H1 (cell line): ENCODE results near the gene UBTD1. TPM values are rescaled to one million over a fixed set of nuclear protein-coding genes. Genes with fewer than 3 reads are reported as not detected.

Source experiments
- CTCF ChIA-PET: fragments of 300-600 bp; sonication (Branson Sonifier 250); formaldehyde crosslinking; loops from one replicate; lab custom pipeline; 2021; ENCODE audit not compliant: partially characterized antibody; lab: Charles Lee
- POLR2A ChIA-PET: fragments of 300-600 bp; sonication (Branson Sonifier 250); formaldehyde crosslinking; loops from one replicate; lab custom pipeline; 2021; ENCODE audit warnings: inconsistent platforms; ENCODE audit not compliant: partially characterized antibody; lab: Charles Lee
- DNase-seq, 2 experiments: peaks; one replicate each; pipeline versions ENCODE4 v3.0.0 to v3.0.0-alpha.2; 2010 to 2022; ENCODE audit warnings: low spot score in 2 of 2, low read depth in 1 of 2, mixed read lengths in 1 of 2
- FAIRE-seq: peaks from 2 replicates; lab custom pipeline; 2011; peaks lifted over from hg19 to GRCh38; lab: Jason Lieb, UNC
- H2AFZ ChIP-seq: 2 replicates; pipeline ENCODE4 v1.8.1; 2012; ENCODE audit warnings: low read length, inconsistent platforms
- H2AK5ac ChIP-seq: 2 replicates; pipeline ENCODE4 v1.6.1; 2013; ENCODE audit warnings: low read depth, low read length
- H2BK120ac ChIP-seq: replicated peaks from 2 replicates; pipeline ENCODE3; 2013; ENCODE audit warnings: low read depth, low read length, inconsistent platforms
- H2BK12ac ChIP-seq: 2 replicates; pipeline ENCODE4 v1.6.1; 2013; ENCODE audit warnings: low read depth, low read length
- H2BK15ac ChIP-seq: 2 replicates; pipeline ENCODE4 v1.6.1; 2013; ENCODE audit warnings: low read length
- H2BK20ac ChIP-seq: 2 replicates; pipeline ENCODE4 v1.6.1; 2013; ENCODE audit warnings: low read length
- H2BK5ac ChIP-seq: 2 replicates; pipeline ENCODE4 v1.6.1; 2013; ENCODE audit warnings: low read depth, low read length
- H3K14ac ChIP-seq: 2 replicates; pipeline ENCODE4 v1.6.1; 2013; ENCODE audit warnings: inconsistent platforms; ENCODE audit not compliant: insufficient read length
- H3K18ac ChIP-seq: 2 replicates; pipeline ENCODE4 v1.6.1; 2013; ENCODE audit warnings: low read length; ENCODE audit errors: extremely low read depth
- H3K23ac ChIP-seq: 2 replicates; pipeline ENCODE4 v1.6.1; 2013; ENCODE audit warnings: inconsistent platforms; ENCODE audit not compliant: insufficient read length
- H3K23me2 ChIP-seq: 2 replicates; pipeline ENCODE4 v1.6.1; 2013; ENCODE audit warnings: low read depth, low read length
- H3K27ac ChIP-seq: 2 replicates; pipeline ENCODE4 v1.6.1; 2011; ENCODE audit warnings: low read depth, low read length, inconsistent platforms
- H3K27me3 ChIP-seq, 4 experiments: replicated peaks in 1 of 4; 1 replicate in 1 of 4; 2 replicates in 3 of 4; pipeline versions ENCODE4 v1.6.1 to v1.8.1; 2011 to 2013; ENCODE audit warnings: low read length in 3 of 4, mild to moderate bottlenecking in 3 of 4, inconsistent platforms in 2 of 4, mixed read lengths in 2 of 4, moderate library complexity in 1 of 4; ENCODE audit not compliant: control insufficient read depth in 3 of 4, insufficient read depth in 3 of 4; ENCODE audit errors: extremely low read depth in 1 of 4
- H3K36me3 ChIP-seq, 4 experiments: 2 replicates each; pipeline versions ENCODE4 v1.6.1 to v1.8.1; 2011 to 2013; ENCODE audit warnings: mild to moderate bottlenecking in 4 of 4, low read length in 3 of 4, moderate library complexity in 2 of 4, control low read depth in 1 of 4, inconsistent platforms in 1 of 4; ENCODE audit not compliant: insufficient read depth in 4 of 4, control insufficient read depth in 2 of 4
- H3K4ac ChIP-seq: replicated peaks from 2 replicates; pipeline ENCODE3; 2013; ENCODE audit warnings: low read length, low read depth, mixed read lengths, inconsistent platforms; ENCODE audit not compliant: insufficient read length
- H3K4me1 ChIP-seq, 4 experiments: replicated peaks in 1 of 4; 1 replicate in 1 of 4; 2 replicates in 3 of 4; pipeline versions ENCODE4 v1.6.1 to v1.8.1; 2011 to 2013; ENCODE audit warnings: low read length in 3 of 4, inconsistent platforms in 2 of 4, mixed read lengths in 1 of 4; ENCODE audit not compliant: insufficient read depth in 4 of 4, control insufficient read depth in 3 of 4
- H3K4me2 ChIP-seq, 2 experiments: 2 replicates each; pipeline versions ENCODE4 v1.6.1 to v1.8.1; 2011 to 2013; ENCODE audit warnings: low read depth in 2 of 2, low read length in 2 of 2, control low read depth in 1 of 2, inconsistent platforms in 1 of 2, mild to moderate bottlenecking in 1 of 2; ENCODE audit not compliant: insufficient read depth in 1 of 2
- H3K4me3 ChIP-seq, 4 experiments: fragments of 200-600, 300-600 bp in 1 of 4; sonication (generic), shearing (Covaris generic), sonication (Bioruptor Twin) in 1 of 4; 2 replicates each; pipeline versions ENCODE4 v1.5.1 to v1.8.1; 2011 to 2016; ENCODE audit warnings: low read length in 4 of 4, low read depth in 3 of 4, control low read depth in 2 of 4, inconsistent platforms in 2 of 4, mild to moderate bottlenecking in 2 of 4, mixed read lengths in 1 of 4, moderate library complexity in 1 of 4; ENCODE audit not compliant: insufficient read depth in 2 of 4; ENCODE audit errors: extremely low read depth in 1 of 4
- H3K56ac ChIP-seq: replicated peaks from 2 replicates; pipeline ENCODE3; 2013; ENCODE audit warnings: low read depth, mild to moderate bottlenecking, mixed read lengths, low read length, inconsistent platforms; ENCODE audit not compliant: insufficient read length
- H3K79me1 ChIP-seq: 2 replicates; pipeline ENCODE4 v1.6.1; 2013; ENCODE audit warnings: low read depth, low read length, control low read depth
- H3K79me2 ChIP-seq, 2 experiments: 2 replicates each; pipeline versions ENCODE4 v1.6.1 to v1.8.1; 2012 to 2013; ENCODE audit warnings: low read length in 2 of 2, mild to moderate bottlenecking in 2 of 2, inconsistent platforms in 1 of 2; ENCODE audit not compliant: insufficient read depth in 2 of 2, control insufficient read depth in 1 of 2
- H3K9ac ChIP-seq, 4 experiments: replicated peaks in 1 of 4; 1 replicate in 1 of 4; 2 replicates in 3 of 4; pipeline versions ENCODE4 v1.6.1 to v1.8.1; 2011 to 2013; ENCODE audit warnings: low read depth in 3 of 4, low read length in 3 of 4, control low read depth in 2 of 4, mild to moderate bottlenecking in 2 of 4, moderate library complexity in 2 of 4, inconsistent platforms in 1 of 4; ENCODE audit errors: extremely low read depth in 1 of 4
- H3K9me3 ChIP-seq, 2 experiments: 2 replicates each; pipeline versions ENCODE4 v1.6.1 to v1.8.1; 2012 to 2013; ENCODE audit warnings: mild to moderate bottlenecking in 2 of 2, moderate library complexity in 2 of 2, control low read depth in 1 of 2, inconsistent platforms in 1 of 2, low read depth in 1 of 2, low read length in 1 of 2, mixed read lengths in 1 of 2; ENCODE audit not compliant: insufficient read depth in 2 of 2
- H4K20me1 ChIP-seq, 2 experiments: replicated peaks in 1 of 2; 2 replicates each; pipeline versions ENCODE3 to v1.8.1; 2011 to 2013; ENCODE audit warnings: inconsistent platforms in 2 of 2, low read length in 2 of 2, mild to moderate bottlenecking in 1 of 2; ENCODE audit not compliant: insufficient read depth in 2 of 2, control insufficient read depth in 1 of 2
- H4K5ac ChIP-seq: 2 replicates; pipeline ENCODE4 v1.6.1; 2013; ENCODE audit warnings: low read length, low read depth, mixed read lengths, inconsistent platforms; ENCODE audit not compliant: insufficient read length
- H4K8ac ChIP-seq: 2 replicates; pipeline ENCODE4 v1.8.0; 2013; ENCODE audit warnings: mild to moderate bottlenecking, moderate library complexity, low read length, inconsistent platforms; ENCODE audit not compliant: insufficient read depth; ENCODE audit errors: extremely low read depth
- H4K91ac ChIP-seq: replicated peaks from 2 replicates; pipeline ENCODE3; 2013; ENCODE audit warnings: low read length, mixed read lengths, inconsistent platforms; ENCODE audit not compliant: insufficient read length
- NANOG ChIP-seq: IDR thresholded peaks from 2 replicates; pipeline ENCODE4 v1.6.1; 2011; ENCODE audit warnings: low read length, low read depth, mild to moderate bottlenecking, inconsistent platforms; ENCODE audit not compliant: insufficient read depth, poor library complexity, severe bottlenecking
- RXRA ChIP-seq: IDR thresholded peaks from 2 replicates; pipeline ENCODE4 v1.6.1; 2011; ENCODE audit warnings: low read depth, mild to moderate bottlenecking, low read length, moderate library complexity; ENCODE audit not compliant: insufficient read depth
- WGBS, 2 experiments: shearing (Covaris generic) in 1 of 2; methylation state at CpG; one replicate each; pipeline versions ENCODE4 v1.1.6 to v1.1.7; 2013 to 2015; ENCODE audit warnings: low lambda C conversion rate in 2 of 2, mixed read lengths in 2 of 2, inconsistent platforms in 1 of 2, low coverage in 1 of 2, missing lambda C conversion rate in 1 of 2; ENCODE audit not compliant: insufficient replicate concordance in 2 of 2, insufficient coverage in 1 of 2, insufficient read length in 1 of 2; ENCODE audit errors: extremely low coverage in 1 of 2, missing lambda C conversion rate in 1 of 2; 5-methylcytosine and 5-hydroxymethylcytosine counted together
- polyA plus RNA-seq, 7 experiments: library from polyadenylated mRNA; depleted of rRNA in 3 of 7; stranded (reverse) in 5 of 7; unstranded in 2 of 7; fragments of >200 nt in 5 of 7; fragments of 200-250 nt in 2 of 7; gene quantifications; 1 replicate in 5 of 7; 2 replicates in 1 of 7; 4 replicates in 1 of 7; pipeline versions ENCODE4 v1.2.1 to v1.2.3, GENCODE V29; 2011 to 2013; ENCODE audit warnings: missing spikeins in 2 of 7, mixed read lengths in 2 of 7
- total RNA-seq: library from RNA; stranded (reverse); fragmentation: NEBNext Ultra II Directional; extraction: Animal tissue kit (Norgen Biotek cat#: 25700); gene quantifications from 2 replicates; pipeline ENCODE4 v1.2.1, GENCODE V29; 2021

The UBTD1 gene
- total and polyA plus RNA-seq, 2 of the 8 experiments (the other 6 are each of a cell fraction or from before 2014, with no cell fraction given) = 22.3 to 36.2 TPM

DNA sequence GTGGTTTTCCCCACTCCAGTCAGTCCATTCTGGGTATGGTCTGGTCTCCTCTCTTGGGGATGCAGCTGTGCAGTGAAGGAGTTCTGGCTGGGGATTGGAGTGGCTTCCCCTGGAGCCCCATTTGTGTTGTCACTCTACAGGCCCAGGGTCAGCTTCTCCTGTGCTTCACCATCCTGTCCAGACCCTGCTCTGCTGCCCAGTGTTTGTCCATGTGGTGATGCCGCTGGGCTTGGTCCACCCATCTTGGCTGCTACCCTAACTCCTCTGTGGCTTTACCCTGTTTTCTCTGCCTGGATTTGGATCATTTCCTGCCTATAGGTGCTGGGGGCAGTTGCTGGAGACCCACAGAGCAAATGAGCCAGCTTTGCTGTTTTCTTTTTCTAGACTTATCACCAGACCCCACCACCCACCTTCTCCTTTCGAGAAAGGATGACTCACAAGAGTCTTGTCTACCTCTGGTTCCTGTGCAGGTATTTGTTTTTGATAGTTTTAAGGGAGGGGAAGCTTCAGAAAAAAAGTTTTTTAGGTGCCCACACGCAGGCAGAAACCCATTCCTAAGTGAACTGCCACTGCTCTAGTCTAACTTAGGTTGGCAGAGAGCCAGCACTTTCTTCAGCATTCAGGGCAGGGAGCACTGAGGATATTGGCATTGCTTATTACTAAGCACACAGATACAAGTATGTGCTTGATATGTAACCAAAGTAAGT is 44.2 kb upstream of the UBTD1 start:
- no peak for FAIRE-seq
- no peak overlapping the region for H3K4me3 ChIP-seq

More for the DNA sequence above, 44.2 kb upstream of the UBTD1 start:
- POLR2A ChIA-PET = interaction anchor here (0.5 to 13.1 kb wide), 11 partner anchors 9 to 178 kb away, joined by 3 to 105 read pairs (median 4); partner anchors contain the start of gene RRP12
- Histone ChIP-seq H3K14ac (no peak overlapping the region), H4K8ac (no peak overlapping the region), H2BK120ac (no peak overlapping the region), H3K23ac (no peak overlapping the region), H4K91ac (no peak overlapping the region), H3K18ac (no peak overlapping the region), H2BK5ac (no peak overlapping the region), H4K20me1 (peaks cover 0 to 19% of the 10 kb centered on the region in 2 experiments), H3K4me1 (no peaks in the 10 kb centered on the region), H3K23me2 (no peaks in the 10 kb centered on the region), H4K5ac (no peak overlapping the region), H3K27me3 (no peaks in the 10 kb centered on the region), H3K4me2 (no peak overlapping the region), H2BK12ac (no peak overlapping the region), H3K9me3 (peaks cover 0 to 2% of the 10 kb centered on the region in 2 experiments; a peak in 1 of 4 replicates), H3K56ac (no peak overlapping the region), H3K27ac (no peak overlapping the region), H3K4ac (no peak overlapping the region), H3K79me1 (peaks cover 6% of the 10 kb centered on the region; the same call in 1 of the 2 replicates)
- DNase-seq = no peak
- TF ChIP-seq NANOG = no peak
- TF ChIP-seq RXRA = no peak
- TF ChIP-seq, all 59 proteins: peak for 0
- Histone ChIP-seq H2AK5ac (no peak overlapping the region), H3K36me3 (peaks cover 19 to 70% (median 50%) of the 10 kb centered on the region in 4 experiments), H3K9ac (no peak overlapping the region), H3K79me2 (no peaks in the 10 kb centered on the region), H2BK15ac (no peak overlapping the region), H2BK20ac (no peak overlapping the region), H2AFZ (no peak overlapping the region)
- CTCF ChIA-PET = interaction anchor here (0.7 to 7.2 kb wide), 4 partner anchors 11 to 117 kb away, joined by 3 to 40 read pairs (median 4); no protein-coding TSS in a partner anchor
- WGBS, 2 experiments = 91% methylated on average over 3 of the region's 3 CpGs; no CpG with 5 or more reads in 1 of the 2 experiments
